ENCODE results near the gene SMOC1. TPM values are rescaled to one million over a fixed set of nuclear protein-coding genes. Genes with fewer than 3 reads are reported as not detected.

Gene SMOC1
- total RNA-seq, 2 donors from 2014 or later = 25.2 to 29.8 TPM

DNA sequence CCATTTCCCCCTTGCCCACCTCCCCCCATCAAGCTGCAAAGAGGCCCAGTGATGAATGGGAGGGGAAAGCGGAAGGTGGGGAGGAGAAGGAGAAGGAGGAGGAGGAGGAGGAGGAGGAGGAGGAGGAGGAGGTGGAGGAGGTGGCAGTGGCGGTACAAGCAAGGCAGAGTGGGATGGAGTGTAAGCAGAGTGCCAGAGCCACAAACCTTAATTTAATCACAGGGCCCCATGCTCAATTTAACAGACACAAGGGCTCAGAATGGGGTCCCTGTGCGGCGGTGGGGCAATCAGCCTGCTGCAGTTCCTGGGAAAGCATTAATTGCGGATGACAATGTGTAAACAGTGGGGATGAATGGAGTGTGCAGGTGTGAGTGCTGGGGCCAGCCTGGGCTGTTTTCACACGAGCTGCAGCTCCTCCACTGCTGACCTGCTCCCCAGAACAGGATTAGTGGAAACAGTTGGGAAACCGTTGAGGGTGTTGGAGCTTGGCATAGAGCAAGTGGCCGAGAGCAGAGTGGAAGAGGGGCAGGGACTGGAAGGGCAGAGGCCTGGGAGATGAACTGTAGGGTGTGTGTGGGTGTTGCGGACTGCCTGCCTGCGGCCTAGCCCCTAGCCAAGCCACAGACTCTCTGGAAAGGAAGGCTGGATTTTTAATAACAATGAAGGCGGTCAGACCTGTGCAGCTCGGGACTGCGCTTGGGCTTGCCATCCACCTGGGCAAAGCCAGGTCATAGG lies 36.4 kb upstream of the SMOC1 start:
- Histone ChIP-seq H3K4me1 (ENCODE audit: control insufficient read depth in 1 of 2, low read depth in 2 of 2) (no peaks in the 10 kb centered on the region), H3K4me3 (no peak overlapping the region), H3K9me3 (no peaks in the 10 kb centered on the region), H3K27ac (no peak overlapping the region), H3K27me3 (replicated peaks; ENCODE audit: insufficient read depth) (no peaks in the 10 kb centered on the region), H3K36me3 (no peaks in the 10 kb centered on the region)
- no peak for ATAC-seq (ENCODE audit: insufficient number of reproducible peaks, low FRiP score, low read depth)
- DNase-seq (ENCODE audit: low spot score) = no peak
- no peak for TF ChIP-seq CTCF (IDR thresholded peaks at IDR 0.05)

DNA sequence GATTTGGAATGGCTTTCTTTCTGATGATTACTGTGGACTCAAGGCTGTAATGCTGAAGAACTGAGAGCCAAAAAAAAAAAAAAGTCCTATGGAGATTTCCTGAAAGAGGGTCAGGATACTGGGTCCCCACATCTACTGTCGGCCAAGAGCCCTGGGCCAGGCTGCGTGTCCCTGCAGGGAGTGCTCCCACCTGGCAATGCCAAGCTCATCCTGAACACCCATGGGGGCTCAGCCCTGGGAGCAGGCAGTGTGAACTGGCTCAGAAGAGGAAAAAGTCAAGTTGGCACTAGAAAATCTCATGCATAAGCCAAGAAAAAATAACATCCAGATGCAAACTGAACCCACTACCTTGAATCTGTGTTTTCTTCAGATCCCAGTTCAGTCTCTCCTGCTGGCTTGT lies 35.0 kb upstream of the SMOC1 start:
- ATAC-seq (ENCODE audit: insufficient number of reproducible peaks, low FRiP score, low read depth) (no peak), DNase-seq (ENCODE audit: low spot score) (no peak)
- H3K4me3 ChIP-seq = no peak overlapping the region
- H3K36me3 ChIP-seq = no peaks in the 10 kb centered on the region
- no peaks in the 10 kb centered on the region for H3K4me1 ChIP-seq (ENCODE audit: control insufficient read depth in 1 of 2, low read depth in 2 of 2)
- no peaks in the 10 kb centered on the region for H3K27me3 ChIP-seq (replicated peaks; ENCODE audit: insufficient read depth)
- no peak overlapping the region for H3K27ac ChIP-seq
- H3K9me3 ChIP-seq = no peaks in the 10 kb centered on the region
- TF ChIP-seq CTCF (IDR thresholded peaks at IDR 0.05) = no peak

GRCh38 chr14:69845050-69845581 lies 34.1 kb upstream of the SMOC1 start:
- H3K36me3 ChIP-seq = no peaks in the 10 kb centered on the region
- H3K4me3 ChIP-seq = no peak overlapping the region
- H3K9me3 ChIP-seq = no peaks in the 10 kb centered on the region
- no peaks in the 10 kb centered on the region for H3K4me1 ChIP-seq (ENCODE audit: control insufficient read depth in 1 of 2, low read depth in 2 of 2)
- no peak overlapping the region for H3K27ac ChIP-seq
- no peak for TF ChIP-seq CTCF (IDR thresholded peaks at IDR 0.05)
- ATAC-seq (ENCODE audit: insufficient number of reproducible peaks, low FRiP score, low read depth) (no peak), DNase-seq (ENCODE audit: low spot score) (no peak)
- H3K27me3 ChIP-seq (replicated peaks; ENCODE audit: insufficient read depth) = no peaks in the 10 kb centered on the region

DNA sequence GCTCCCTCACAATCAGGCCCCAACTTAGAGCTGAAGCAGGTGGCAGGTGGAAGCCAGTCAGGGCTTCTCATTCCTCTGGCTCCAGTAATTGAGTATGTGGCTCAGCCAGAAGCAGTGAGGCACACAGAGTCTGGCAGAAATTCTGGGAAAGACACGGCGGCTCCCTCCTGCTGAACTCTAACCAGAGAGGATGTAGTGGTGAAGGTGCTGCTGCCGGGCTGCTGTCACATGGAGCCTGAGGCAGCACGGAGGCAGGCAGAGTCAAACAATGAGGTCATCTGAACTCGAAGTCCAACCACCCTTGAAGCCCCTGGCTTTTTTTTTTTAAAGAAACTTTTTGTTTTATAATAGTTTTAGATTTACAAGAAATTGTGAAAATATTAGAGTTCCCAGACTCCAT lies 33.4 kb upstream of the SMOC1 start:
- no peak for ATAC-seq (ENCODE audit: insufficient number of reproducible peaks, low FRiP score, low read depth)
- Histone ChIP-seq H3K27ac (no peak overlapping the region), H3K4me1 (ENCODE audit: control insufficient read depth in 1 of 2, low read depth in 2 of 2) (no peaks in the 10 kb centered on the region), H3K9me3 (no peaks in the 10 kb centered on the region), H3K27me3 (replicated peaks; ENCODE audit: insufficient read depth) (no peaks in the 10 kb centered on the region), H3K36me3 (no peaks in the 10 kb centered on the region), H3K4me3 (no peak overlapping the region)
- no peak for TF ChIP-seq CTCF (IDR thresholded peaks at IDR 0.05)
- no peak for DNase-seq (ENCODE audit: low spot score)

DNA sequence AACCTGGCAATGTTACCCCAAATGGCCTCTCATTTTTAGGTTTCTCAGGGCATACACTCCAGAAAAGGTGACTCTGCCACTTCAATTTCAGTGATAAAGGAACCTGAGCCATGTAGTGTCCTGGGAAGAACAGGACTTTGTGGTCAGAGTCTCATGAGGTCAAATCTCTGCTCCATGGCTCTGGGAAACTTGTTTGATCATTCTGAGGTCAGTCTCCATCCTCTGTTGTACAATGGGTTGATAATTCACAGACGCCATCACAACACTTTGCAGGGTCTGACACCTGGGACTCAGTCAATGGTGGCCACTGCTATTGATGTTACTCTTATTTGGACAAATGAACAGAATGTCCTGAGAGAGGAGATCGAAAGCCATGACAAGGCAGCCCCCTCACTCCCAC lies 31.1 kb upstream of the SMOC1 start:
- no peak for ATAC-seq (ENCODE audit: insufficient number of reproducible peaks, low FRiP score, low read depth)
- Histone ChIP-seq H3K4me3 (no peak overlapping the region), H3K27me3 (replicated peaks; ENCODE audit: insufficient read depth) (no peaks in the 10 kb centered on the region), H3K4me1 (ENCODE audit: control insufficient read depth in 1 of 2, low read depth in 2 of 2) (no peaks in the 10 kb centered on the region), H3K27ac (no peak overlapping the region), H3K9me3 (no peaks in the 10 kb centered on the region), H3K36me3 (no peaks in the 10 kb centered on the region)
- DNase-seq (ENCODE audit: low spot score) = no peak
- no peak for TF ChIP-seq CTCF (IDR thresholded peaks at IDR 0.05)

Measured in thoracic aorta (tissue), 2 donors.